GM23338 (cell line): ENCODE results near the gene PLG. TPM values are rescaled to one million over a fixed set of nuclear protein-coding genes. Genes with fewer than 3 reads are reported as not detected.
"Not testable (repeated sequence)": the region's sequence is repeated elsewhere in the genome, so short reads cannot be mapped to it uniquely, and the experiment has no call there.

Experiments
- ATAC-seq: fragments of 200-7000 bp; cut with Tn5 transposase; 3 replicates; pipeline ENCODE4 v1.9.1; 2020
- DNase-seq: peaks from one replicate; pipeline ENCODE4 v3.0.0-alpha.2; 2015; ENCODE audit warnings: low spot score
- H2AFZ ChIP-seq: fragments of 200-600 bp; sonication (generic); 2 replicates; pipeline ENCODE4 v1.8.0; 2016; ENCODE audit warnings: antibody characterized with exemption, mild to moderate bottlenecking, moderate library complexity
- H3F3A ChIP-seq: fragments of 200-600 bp; sonication (generic); replicated peaks from 2 replicates; pipeline ENCODE4 v1.8.0; 2017; ENCODE audit warnings: antibody characterized with exemption, mixed run types, low read depth
- H3K27ac ChIP-seq: fragments of 200-600 bp; sonication (generic); 2 replicates; pipeline ENCODE4 v1.6.1; 2016; ENCODE audit warnings: low read depth
- H3K27me3 ChIP-seq: fragments of 200-600 bp; sonication (generic); 2 replicates; pipeline ENCODE4 v1.8.0; 2016; ENCODE audit warnings: mild to moderate bottlenecking, mixed run types, moderate library complexity; ENCODE audit not compliant: insufficient read depth
- H3K36me3 ChIP-seq: fragments of 200-600 bp; sonication (generic); 2 replicates; pipeline ENCODE4 v1.8.0; 2016; ENCODE audit warnings: mild to moderate bottlenecking; ENCODE audit not compliant: insufficient read depth
- H3K4me1 ChIP-seq: fragments of 200-600 bp; sonication (generic); 2 replicates; pipeline ENCODE4 v1.8.0; 2016; ENCODE audit warnings: mild to moderate bottlenecking, moderate library complexity; ENCODE audit not compliant: insufficient read depth
- H3K4me2 ChIP-seq: fragments of 200-600 bp; sonication (generic); 2 replicates; pipeline ENCODE4 v1.7.1; 2017; ENCODE audit warnings: mixed run types
- H3K4me3 ChIP-seq: fragments of 200-600 bp; sonication (generic); 2 replicates; pipeline ENCODE4 v1.6.1; 2016; ENCODE audit warnings: mixed run types
- H3K79me2 ChIP-seq: fragments of 200-600 bp; sonication (generic); replicated peaks from 2 replicates; pipeline ENCODE4 v1.8.0; 2017; ENCODE audit warnings: mild to moderate bottlenecking; ENCODE audit not compliant: insufficient read depth
- H3K9me2 ChIP-seq: fragments of 200-600 bp; sonication (generic); 2 replicates; pipeline ENCODE4 v1.8.0; 2017; ENCODE audit not compliant: insufficient read depth
- H4K20me1 ChIP-seq: fragments of 200-600 bp; sonication (generic); replicated peaks from 2 replicates; pipeline ENCODE4 v1.8.0; 2017; ENCODE audit warnings: mild to moderate bottlenecking; ENCODE audit not compliant: insufficient read depth
- H3K27ac Mint-ChIP-seq: 2 replicates; pipeline ENCODE4 v1.8.0; 2020; ENCODE audit warnings: inconsistent platforms, mild to moderate bottlenecking, moderate library complexity, mixed read lengths
- H3K27me3 Mint-ChIP-seq: 3 replicates; pipeline ENCODE4 v1.8.0; 2022; ENCODE audit warnings: low read depth, mild to moderate bottlenecking, moderate library complexity, mixed read lengths, inconsistent platforms; ENCODE audit not compliant: insufficient read depth, poor library complexity
- H3K36me3 Mint-ChIP-seq: 3 replicates; pipeline ENCODE4 v1.8.0; 2021; ENCODE audit warnings: low read depth, mild to moderate bottlenecking, inconsistent platforms, moderate library complexity, mixed read lengths
- H3K4me1 Mint-ChIP-seq: 3 replicates; pipeline ENCODE4 v1.8.0; 2020; ENCODE audit warnings: mild to moderate bottlenecking, inconsistent platforms, mixed read lengths
- H3K4me3 Mint-ChIP-seq: 3 replicates; pipeline ENCODE4 v1.8.0; 2021; ENCODE audit warnings: moderate library complexity, mild to moderate bottlenecking, inconsistent platforms, mixed read lengths
- H3K9me3 Mint-ChIP-seq: 3 replicates; pipeline ENCODE4 v1.8.0; 2020; ENCODE audit warnings: moderate library complexity, mild to moderate bottlenecking, inconsistent platforms, mixed read lengths
- CREB1 ChIP-seq: fragments of 250-450 bp; sonication (Bioruptor Pico); IDR thresholded peaks from 2 replicates; pipeline ENCODE4 v1.5.0; 2020; ENCODE audit warnings: low read depth, mild to moderate bottlenecking, moderate library complexity
- CTCF ChIP-seq, 2 experiments: fragments of 200-600 bp in 1 of 2; sonication (generic) in 1 of 2; conservative IDR thresholded peaks; 2 replicates each; pipeline versions ENCODE4 v1.5.1 to v1.6.1; 2016 to 2017; ENCODE audit warnings: antibody characterized with exemption in 2 of 2, low read depth in 2 of 2, mild to moderate bottlenecking in 2 of 2, moderate library complexity in 1 of 2
- EZH2 ChIP-seq: fragments of 200-600 bp; sonication (generic); IDR thresholded peaks from one replicate; pipeline ENCODE4 v1.8.0; 2017; ENCODE audit warnings: antibody characterized with exemption, mild to moderate bottlenecking, low read depth; ENCODE audit not compliant: unreplicated experiment
- EZH2phosphoT487 ChIP-seq: fragments of 200-600 bp; sonication (generic); IDR thresholded peaks from one replicate; pipeline ENCODE4 v1.8.1; 2018; ENCODE audit warnings: antibody characterized with exemption; ENCODE audit not compliant: unreplicated experiment
- POLR2AphosphoS5 ChIP-seq: IDR thresholded peaks from 2 replicates; pipeline ENCODE4 v1.6.1; 2016; ENCODE audit warnings: antibody characterized with exemption, low read depth
- STAT1 ChIP-seq: IDR thresholded peaks from one replicate; pipeline ENCODE4 v1.6.1; 2016; ENCODE audit warnings: antibody characterized with exemption; ENCODE audit not compliant: unreplicated experiment
- ZNF114 ChIP-seq: fragments of 250-450 bp; sonication (Bioruptor Pico); IDR thresholded peaks from 2 replicates; pipeline ENCODE4 v1.5.0; 2020; ENCODE audit warnings: mild to moderate bottlenecking, moderate library complexity
- ZNF331 ChIP-seq: fragments of 250-450 bp; sonication (Bioruptor Pico); IDR thresholded peaks from 2 replicates; pipeline ENCODE4 v1.5.0; 2020; ENCODE audit warnings: low read depth, mild to moderate bottlenecking, moderate library complexity
- polyA plus RNA-seq: library from polyadenylated mRNA; unstranded; fragments of >200 nt; fragmentation: Nextera tagmentation; extraction: Ambion mirVana; gene quantifications from 2 replicates; pipeline ENCODE4 v1.2.1, GENCODE V29; 2016
- total RNA-seq: library from RNA; depleted of rRNA; stranded (reverse); fragments of >200 nt; shearing (Covaris generic); gene quantifications from 2 replicates; pipeline ENCODE4 v1.2.3, GENCODE V29; 2014

Gene PLG
- total and polyA plus RNA-seq, 2 experiments from 2014 or later: not detected

- H3K4me3 ChIP-seq, H3K27me3 ChIP-seq, H3K9me3 Mint-ChIP-seq, ATAC-seq, H2AFZ ChIP-seq, H3F3A ChIP-seq, H3K27ac Mint-ChIP-seq, H3K27ac ChIP-seq, H3K4me2 ChIP-seq, H3K79me2 ChIP-seq, H4K20me1 ChIP-seq, H3K4me3 Mint-ChIP-seq, H3K27me3 Mint-ChIP-seq, H3K36me3 Mint-ChIP-seq, H3K9me2 ChIP-seq, H3K36me3 ChIP-seq, DNase-seq, H3K4me1 ChIP-seq: not testable (repeated sequence)
- H3K4me1 Mint-ChIP-seq: peaks cover 16% of the 10 kb centered on the region
Measured at GRCh38 chr6:160664198-160664597, 37.8 kb upstream of the PLG start, which contains the start of gene LPA. TSS of gene LPA (minus strand) at chr6:160664275. CDS start at chr6:160664214, 61 bp downstream.

GRCh38 chr6:160667639-160668481 lies 34.2 kb upstream of the PLG start:
- ATAC-seq: peak; percentile 76
- Mint-ChIP-seq H3K4me1 (peaks cover 2% of the 10 kb centered on the region), H3K27me3 (peaks cover 4% of the 10 kb centered on the region), H3K9me3 (peaks cover 1% of the 10 kb centered on the region; the same call in 2 of the 3 replicates), H3K27ac (no peak overlapping the region), H3K4me3 (no peak overlapping the region), H3K36me3 (no peaks in the 10 kb centered on the region)
- DNase-seq: peak; percentile 63
- Histone ChIP-seq H3K4me1 (no peaks in the 10 kb centered on the region), H3K4me3 (no peak overlapping the region), H3K27ac (no peak overlapping the region), H3F3A (no peaks in the 10 kb centered on the region), H3K4me2 (no peak overlapping the region), H4K20me1 (no peaks in the 10 kb centered on the region), H3K36me3 (no peaks in the 10 kb centered on the region), H3K9me2 (no peaks in the 10 kb centered on the region), H2AFZ (no peak overlapping the region; the same call in 1 of the 2 replicates), H3K27me3 (no peaks in the 10 kb centered on the region), H3K79me2 (no peaks in the 10 kb centered on the region)
- TF ChIP-seq POLR2AphosphoS5: no peak
- peak; percentile 58 to 82 for TF ChIP-seq CTCF (conservative IDR thresholded peaks at IDR 0.05; ENCODE audit: low read depth in 2 of 2)
- TF ChIP-seq EZH2: no peak
- TF ChIP-seq STAT1: no peak
- no peak for TF ChIP-seq EZH2phosphoT487
- TF ChIP-seq CREB1: no peak

- no peak overlapping the region for H3K4me3 Mint-ChIP-seq
- H3K36me3 ChIP-seq: no peaks in the 10 kb centered on the region
Measured at GRCh38 chr6:160668589-160668988, 33.5 kb upstream of the PLG start.

GRCh38 chr6:160676418-160676817 lies 25.6 kb upstream of the PLG start:
- H2AFZ ChIP-seq, H3K4me3 Mint-ChIP-seq, ATAC-seq, H3K9me2 ChIP-seq, H3K4me3 ChIP-seq, H3K4me1 Mint-ChIP-seq, H3F3A ChIP-seq, H3K36me3 ChIP-seq, H4K20me1 ChIP-seq, H3K9me3 Mint-ChIP-seq, H3K4me2 ChIP-seq, H3K27ac ChIP-seq, H3K79me2 ChIP-seq, H3K4me1 ChIP-seq, H3K27ac Mint-ChIP-seq, H3K36me3 Mint-ChIP-seq, DNase-seq: not testable (repeated sequence)
- H3K27me3 ChIP-seq: peaks cover 14% of the 10 kb centered on the region; the same call in 1 of the 2 replicates
- H3K27me3 Mint-ChIP-seq: peaks cover 12% of the 10 kb centered on the region

More at GRCh38 chr6:160668589-160668988, 33.5 kb upstream of the PLG start:
- DNase-seq (no peak), ATAC-seq (no peak)
- Mint-ChIP-seq H3K27ac (no peak overlapping the region), H3K4me1 (no peaks in the 10 kb centered on the region), H3K27me3 (peaks cover 4% of the 10 kb centered on the region), H3K9me3 (peaks cover 6% of the 10 kb centered on the region; the same call in 2 of the 3 replicates), H3K36me3 (no peaks in the 10 kb centered on the region)
- H3K27ac ChIP-seq: no peak overlapping the region
- H4K20me1 ChIP-seq: no peaks in the 10 kb centered on the region
- no peaks in the 10 kb centered on the region for H3F3A ChIP-seq
- no peak overlapping the region for H2AFZ ChIP-seq
- TF ChIP-seq ZNF114 (CRISPR knock-in tag) (no peak), EZH2phosphoT487 (no peak), POLR2AphosphoS5 (no peak), ZNF331 (CRISPR knock-in tag) (no peak)
- H3K4me1 ChIP-seq: no peaks in the 10 kb centered on the region
- no peak overlapping the region for H3K4me3 ChIP-seq
- no peaks in the 10 kb centered on the region for H3K27me3 ChIP-seq
- H3K9me2 ChIP-seq: no peaks in the 10 kb centered on the region
- H3K79me2 ChIP-seq: no peaks in the 10 kb centered on the region
- H3K4me2 ChIP-seq: no peak overlapping the region
